GM12878 (cell line): ENCODE data around the gene VPS52. TPM values are rescaled to one million over a fixed set of nuclear protein-coding genes. Genes with fewer than 3 reads are reported as not detected.

Experiments used
- ATAC-seq: fragments of 200-7000 bp; cut with Tn5 transposase; 3 replicates; pipeline ENCODE4 v1.9.1; 2020; ENCODE audit warnings: mild to moderate bottlenecking, moderate library complexity
- BruUV-seq: library from RNA; stranded (reverse); fragments of 400-500 nt; replicated peaks from 2 replicates; lab custom pipeline; 2021; lab: Mats Ljungman, UMichigan
- CTCF ChIA-PET: fragments of 300-600 bp; sonication (Branson Sonifier 250); formaldehyde crosslinking; extraction: SDS; loops from one replicate; lab custom pipeline; 2021; ENCODE audit warnings: inconsistent platforms; lab: Yijun Ruan, JAX
- POLR2A ChIA-PET: fragments of 350-600 bp; formaldehyde crosslinking; extraction: SDS; loops from one replicate; lab custom pipeline; 2021; ENCODE audit warnings: inconsistent platforms; lab: Charles Lee
- RAD21 ChIA-PET: fragments of 300-600 bp; sonication (Branson Sonifier 250); formaldehyde crosslinking; loops from one replicate; lab custom pipeline; 2023; ENCODE audit warnings: antibody characterized with exemption; ENCODE audit not compliant: unreplicated experiment; lab: Charles Lee
- SMC1A ChIA-PET: fragments of 300-600 bp; sonication (Branson Sonifier 250); formaldehyde crosslinking; loops from one replicate; lab custom pipeline; 2023; ENCODE audit not compliant: unreplicated experiment, uncharacterized antibody; lab: Charles Lee
- DNase-seq: peaks from one replicate; pipeline ENCODE4 v3.0.0-alpha.2; 2011; ENCODE audit warnings: low read depth, low spot score
- FAIRE-seq: peaks from 3 replicates; lab custom pipeline; 2011; peaks lifted over from hg19 to GRCh38; lab: Jason Lieb, UNC
- H2AFZ ChIP-seq: 2 replicates; pipeline ENCODE4 v1.6.0; 2011; ENCODE audit warnings: low read depth, low read length, control low read depth; ENCODE audit not compliant: control insufficient read depth
- H3K27ac ChIP-seq: 2 replicates; pipeline ENCODE4 v1.5.1; 2011; ENCODE audit warnings: control low read depth; ENCODE audit not compliant: control insufficient read depth, insufficient read depth
- H3K27me3 ChIP-seq, 2 experiments: replicated peaks in 1 of 2; 2 replicates each; pipeline versions ENCODE4 v1.6.0 to v1.6.1; 2011; ENCODE audit warnings: low read length in 1 of 2; ENCODE audit not compliant: control insufficient read depth in 2 of 2, insufficient read depth in 2 of 2
- H3K36me3 ChIP-seq, 2 experiments: 2 replicates each; pipeline ENCODE4 v1.5.1; 2011; ENCODE audit warnings: low read length in 1 of 2; ENCODE audit not compliant: control insufficient read depth in 2 of 2, insufficient read depth in 2 of 2
- H3K4me1 ChIP-seq: 2 replicates; pipeline ENCODE4 v1.6.1; 2011; ENCODE audit warnings: mild to moderate bottlenecking, low read length, moderate library complexity, mixed read lengths; ENCODE audit not compliant: control insufficient read depth, insufficient read depth
- H3K4me2 ChIP-seq: 2 replicates; pipeline ENCODE4 v1.6.0; 2011; ENCODE audit warnings: control low read depth; ENCODE audit not compliant: control insufficient read depth, insufficient read depth
- H3K4me3 ChIP-seq: fragments of 200-600 bp; sonication (generic); 2 replicates; pipeline ENCODE4 v1.5.1; 2016
- H3K79me2 ChIP-seq: 2 replicates; pipeline ENCODE4 v1.6.0; 2011; ENCODE audit warnings: low read length; ENCODE audit not compliant: control insufficient read depth, insufficient read depth
- H3K9ac ChIP-seq: 2 replicates; pipeline ENCODE4 v1.8.0; 2011; ENCODE audit warnings: low read length, control low read depth, mixed read lengths; ENCODE audit not compliant: control insufficient read depth, insufficient read depth
- H3K9me3 ChIP-seq: replicated peaks from 3 replicates; pipeline ENCODE4 v1.5.1; 2011; ENCODE audit warnings: mild to moderate bottlenecking, low read length; ENCODE audit not compliant: control insufficient read depth, insufficient read depth
- H4K20me1 ChIP-seq: 2 replicates; pipeline ENCODE4 v1.6.0; 2011; ENCODE audit not compliant: control insufficient read depth, insufficient read depth
- CEBPB ChIP-seq, 2 experiments: fragments of 150-350 bp in 1 of 2; IDR thresholded peaks; 2 replicates each; pipeline ENCODE4 v1.6.1; 2012 to 2014; ENCODE audit warnings: low read depth in 2 of 2, low read length in 2 of 2, borderline replicate concordance in 1 of 2, inconsistent platforms in 1 of 2
- CHD4 ChIP-seq: fragments of 200-600 bp; sonication (generic); IDR thresholded peaks from 2 replicates; pipeline ENCODE4 v1.6.1; 2016; ENCODE audit warnings: mild to moderate bottlenecking
- PKNOX1 ChIP-seq: fragments of 450-650 bp; IDR thresholded peaks from 2 replicates; pipeline ENCODE4 v1.6.1; 2016; ENCODE audit warnings: mild to moderate bottlenecking
- PRDM15 ChIP-seq: fragments of 450-650 bp; formaldehyde crosslinking; IDR thresholded peaks from 2 replicates; pipeline ENCODE4 v1.4.0; 2020; ENCODE audit warnings: mild to moderate bottlenecking, moderate library complexity
- WGBS: methylation state at CpG from one replicate; pipeline ENCODE4 v1.1.6; 2016; ENCODE audit warnings: low lambda C conversion rate; ENCODE audit not compliant: insufficient replicate concordance, insufficient coverage; ENCODE audit errors: missing lambda C conversion rate; 5-methylcytosine and 5-hydroxymethylcytosine counted together
- in situ Hi-C: fragments of 300-500 bp; cut with MboI; formaldehyde crosslinking; loops from 9 replicates; pipeline ENCODE4 v1.14.3; 2018; ENCODE audit warnings: mixed read lengths
- intact Hi-C: fragments of 100-400 bp; cut with micrococcal nuclease; formaldehyde crosslinking; loops from one replicate; pipeline ENCODE4 v1.14.2; 2022; ENCODE audit not compliant: unreplicated experiment
- polyA plus RNA-seq, 11 experiments: library from polyadenylated mRNA; depleted of rRNA in 4 of 11; unstranded in 6 of 11; stranded (reverse) in 5 of 11; fragments of >200 nt; fragmentation: Nextera tagmentation in 4 of 11; fragmentation: Illumina TruSeq in 1 of 11; extraction: Ambion mirVana in 4 of 11; extraction: Trizol in 1 of 11; gene quantifications; 1 replicate in 1 of 11; 2 replicates in 10 of 11; pipeline versions ENCODE4 v1.2.1 to v1.2.3, GENCODE V29; 2011 to 2016; ENCODE audit warnings: inconsistent platforms in 2 of 11, missing spikeins in 2 of 11, low read depth in 1 of 11
- total RNA-seq, 4 experiments: library from RNA; depleted of rRNA in 3 of 4; stranded (reverse); fragments of >200 nt in 3 of 4; fragmentation: Illumina TruSeq in 1 of 4; extraction: Trizol in 1 of 4; gene quantifications; 2 replicates each; pipeline versions ENCODE4 v1.2.1 to v1.2.3, GENCODE V29; 2013 to 2021

VPS52 gene
- total and polyA plus RNA-seq, 10 of the 15 experiments (the other 5 are each of a cell fraction or from before 2014, with no cell fraction given): 11.3 to 52.7 (median 36.7) TPM

GRCh38 chr6:33279257-33279695 is 7.6 kb upstream of the VPS52 start:
- Histone ChIP-seq H3K9me3 (no peaks in the 10 kb centered on the region), H3K4me3 (no peak overlapping the region), H4K20me1 (peaks cover 6% of the 10 kb centered on the region), H3K9ac (no peak overlapping the region), H3K4me2 (no peak overlapping the region), H3K79me2 (peaks cover 31% of the 10 kb centered on the region), H3K27me3 (no peaks in the 10 kb centered on the region), H2AFZ (no peak overlapping the region), H3K36me3 (peaks cover 25 to 29% of the 10 kb centered on the region in 2 experiments), H3K4me1 (peaks cover 22% of the 10 kb centered on the region), H3K27ac (no peak overlapping the region)
- ChIA-PET SMC1A (interaction anchor here (3.6 kb wide), 1 partner anchor 10 kb away, joined by 25 read pairs; the partner anchor contains the start of genes PFDN6 and WDR46), POLR2A (interaction anchor here (3.4 to 3.9 kb wide), 2 partner anchors 10 to 18 kb away, joined by 19 to 38 read pairs; partner anchors contain the start of genes PFDN6 and WDR46), RAD21 (no interaction called here), CTCF (interaction anchor here (1.7 to 3.9 kb wide), 3 partner anchors 30 to 152 kb away, joined by 3 to 22 read pairs (median 5); no protein-coding TSS in a partner anchor)
- no TSS peak for BruUV-seq
- intact Hi-C loops: loop anchor here (5.0 kb wide), 1 partner anchor 113 kb away; the partner anchor contains the start of gene KIFC1
- FAIRE-seq (no peak), ATAC-seq (no peak), DNase-seq (no peak)
- WGBS: 88% methylated on average over 13 of the region's 13 CpGs
- no peak for TF ChIP-seq PKNOX1
- TF ChIP-seq CEBPB (IDR thresholded peaks at IDR 0.05; ENCODE audit: borderline replicate concordance in 1 of 2, low read depth in 2 of 2, low read length in 2 of 2): no peak
- TF ChIP-seq PRDM15: no peak
- no peak for TF ChIP-seq CHD4
- in situ Hi-C loops: no loop called here
